Measurements from ENCODE around the gene CRTAC1. TPM values are rescaled to one million over a fixed set of nuclear protein-coding genes. Genes with fewer than 3 reads are reported as not detected.

CRTAC1 gene
- total RNA-seq, 1 donor, result not detected

DNA sequence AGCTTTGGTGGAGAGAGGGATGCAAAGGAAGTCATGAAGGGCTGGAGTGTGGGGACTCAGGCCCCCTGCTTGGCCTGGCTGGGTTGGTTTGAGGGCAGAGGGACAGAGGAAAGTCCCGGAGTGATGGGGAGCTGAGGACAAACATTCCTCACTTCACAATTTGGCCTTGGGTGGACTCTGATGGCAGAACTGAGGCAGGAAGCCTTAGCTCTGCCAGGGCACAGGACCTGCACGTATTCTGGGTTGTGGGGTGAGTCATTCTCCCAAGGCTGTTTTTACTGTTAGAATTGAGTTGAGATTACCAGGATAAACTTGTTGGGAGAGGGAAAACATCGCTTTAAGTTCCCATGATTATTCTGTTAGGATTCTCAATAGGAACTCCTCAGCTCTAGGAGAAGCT is 178.1 kb downstream of the CRTAC1 start:
- Histone ChIP-seq H3K27ac (ENCODE audit: low read depth, low read length) (no peak overlapping the region), H3K4me2 (ENCODE audit: insufficient read depth, low read length) (no peak overlapping the region), H3K27me3 (ENCODE audit: insufficient read depth, low read length) (peaks cover 44% of the 10 kb centered on the region), H3K4me3 (ENCODE audit: insufficient read depth, low read length) (no peak overlapping the region), H3K79me2 (ENCODE audit: insufficient read depth, low read length) (no peaks in the 10 kb centered on the region), H3K9me3 (ENCODE audit: low read depth, low read length) (no peaks in the 10 kb centered on the region), H3K4me1 (ENCODE audit: insufficient read depth, low read length) (no peaks in the 10 kb centered on the region), H2AFZ (ENCODE audit: low read length) (no peak overlapping the region), H4K20me1 (ENCODE audit: insufficient read depth, low read length) (peaks cover 3% of the 10 kb centered on the region), H3K36me3 (ENCODE audit: insufficient read depth, low read length) (no peaks in the 10 kb centered on the region)
- TF ChIP-seq, protein P1, sequence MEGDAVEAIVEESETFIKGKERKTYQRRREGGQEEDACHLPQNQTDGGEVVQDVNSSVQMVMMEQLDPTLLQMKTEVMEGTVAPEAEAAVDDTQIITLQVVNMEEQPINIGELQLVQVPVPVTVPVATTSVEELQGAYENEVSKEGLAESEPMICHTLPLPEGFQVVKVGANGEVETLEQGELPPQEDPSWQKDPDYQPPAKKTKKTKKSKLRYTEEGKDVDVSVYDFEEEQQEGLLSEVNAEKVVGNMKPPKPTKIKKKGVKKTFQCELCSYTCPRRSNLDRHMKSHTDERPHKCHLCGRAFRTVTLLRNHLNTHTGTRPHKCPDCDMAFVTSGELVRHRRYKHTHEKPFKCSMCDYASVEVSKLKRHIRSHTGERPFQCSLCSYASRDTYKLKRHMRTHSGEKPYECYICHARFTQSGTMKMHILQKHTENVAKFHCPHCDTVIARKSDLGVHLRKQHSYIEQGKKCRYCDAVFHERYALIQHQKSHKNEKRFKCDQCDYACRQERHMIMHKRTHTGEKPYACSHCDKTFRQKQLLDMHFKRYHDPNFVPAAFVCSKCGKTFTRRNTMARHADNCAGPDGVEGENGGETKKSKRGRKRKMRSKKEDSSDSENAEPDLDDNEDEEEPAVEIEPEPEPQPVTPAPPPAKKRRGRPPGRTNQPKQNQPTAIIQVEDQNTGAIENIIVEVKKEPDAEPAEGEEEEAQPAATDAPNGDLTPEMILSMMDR (IDR thresholded peaks at IDR 0.05; ENCODE audit: extremely low read depth, low read depth, low read length), result no peak
- DNase-seq (ENCODE audit: insufficient read length, low spot score, missing footprints), result peak; percentile 76

DNA sequence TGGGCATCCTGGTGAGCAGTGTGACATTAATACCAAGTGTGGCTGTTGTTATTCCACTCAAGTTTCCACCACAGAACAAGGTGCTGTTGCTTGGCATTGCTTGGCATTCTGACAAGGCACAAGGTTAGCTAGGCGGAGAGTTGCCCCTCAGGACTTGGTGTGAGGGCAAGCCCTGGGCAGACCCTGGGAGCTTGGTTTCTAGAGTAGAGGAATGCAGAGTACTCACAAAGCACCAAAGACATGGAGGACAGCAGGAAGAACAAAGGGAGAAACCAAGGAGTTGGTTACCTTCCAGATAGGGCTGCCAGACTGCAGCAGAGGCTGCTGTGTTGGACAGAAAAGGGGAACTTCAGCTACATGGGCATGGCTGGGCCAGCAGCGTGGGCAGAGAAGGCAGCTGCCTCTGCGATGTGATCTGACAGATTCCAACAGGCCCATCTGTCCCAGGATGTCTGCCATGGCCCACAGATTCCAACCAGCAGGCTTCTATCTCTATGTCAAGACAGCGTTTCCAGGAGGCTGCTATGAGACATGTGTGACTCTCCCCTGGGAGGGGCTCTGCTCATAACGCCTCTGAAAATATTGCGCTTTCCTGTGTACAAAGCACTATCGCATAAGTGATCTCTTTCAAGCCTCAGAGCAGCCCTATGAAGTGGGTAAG is 178.9 kb downstream of the CRTAC1 start:
- Histone ChIP-seq H3K4me1 (ENCODE audit: insufficient read depth, low read length) (no peaks in the 10 kb centered on the region), H3K27ac (ENCODE audit: low read depth, low read length) (no peak overlapping the region), H3K9me3 (ENCODE audit: low read depth, low read length) (no peaks in the 10 kb centered on the region), H4K20me1 (ENCODE audit: insufficient read depth, low read length) (peaks cover 3% of the 10 kb centered on the region), H3K4me3 (ENCODE audit: insufficient read depth, low read length) (no peak overlapping the region), H3K79me2 (ENCODE audit: insufficient read depth, low read length) (no peaks in the 10 kb centered on the region), H3K36me3 (ENCODE audit: insufficient read depth, low read length) (no peaks in the 10 kb centered on the region), H3K4me2 (ENCODE audit: insufficient read depth, low read length) (no peak overlapping the region), H3K27me3 (ENCODE audit: insufficient read depth, low read length) (peaks cover 47% of the 10 kb centered on the region), H2AFZ (ENCODE audit: low read length) (no peak overlapping the region)
- DNase-seq (ENCODE audit: insufficient read length, low spot score, missing footprints), result peak; percentile 85
- TF ChIP-seq, protein P1 (IDR thresholded peaks at IDR 0.05; ENCODE audit: extremely low read depth, low read depth, low read length), result no peak

- no peaks in the 10 kb centered on the region for H3K4me1 ChIP-seq (ENCODE audit: insufficient read depth, low read length)
- TF ChIP-seq, protein P1 (IDR thresholded peaks at IDR 0.05; ENCODE audit: extremely low read depth, low read depth, low read length), result no peak
- no peaks in the 10 kb centered on the region for H3K9me3 ChIP-seq (ENCODE audit: low read depth, low read length)
- no peak overlapping the region for H3K27ac ChIP-seq (ENCODE audit: low read depth, low read length)
- H2AFZ ChIP-seq (ENCODE audit: low read length), result no peak overlapping the region
- no peak overlapping the region for H3K4me2 ChIP-seq (ENCODE audit: insufficient read depth, low read length)
- no peaks in the 10 kb centered on the region for H3K36me3 ChIP-seq (ENCODE audit: insufficient read depth, low read length)
- H3K27me3 ChIP-seq (ENCODE audit: insufficient read depth, low read length), result peaks cover 46% of the 10 kb centered on the region
- H3K79me2 ChIP-seq (ENCODE audit: insufficient read depth, low read length), result no peaks in the 10 kb centered on the region
- DNase-seq (ENCODE audit: insufficient read length, low spot score, missing footprints), result peak; percentile 81
- no peak overlapping the region for H3K4me3 ChIP-seq (ENCODE audit: insufficient read depth, low read length)
- H4K20me1 ChIP-seq (ENCODE audit: insufficient read depth, low read length), result peaks cover 3% of the 10 kb centered on the region
These were observed 180.0 kb downstream of the CRTAC1 start for GRCh38 chr10:97850446-97850845.

DNA sequence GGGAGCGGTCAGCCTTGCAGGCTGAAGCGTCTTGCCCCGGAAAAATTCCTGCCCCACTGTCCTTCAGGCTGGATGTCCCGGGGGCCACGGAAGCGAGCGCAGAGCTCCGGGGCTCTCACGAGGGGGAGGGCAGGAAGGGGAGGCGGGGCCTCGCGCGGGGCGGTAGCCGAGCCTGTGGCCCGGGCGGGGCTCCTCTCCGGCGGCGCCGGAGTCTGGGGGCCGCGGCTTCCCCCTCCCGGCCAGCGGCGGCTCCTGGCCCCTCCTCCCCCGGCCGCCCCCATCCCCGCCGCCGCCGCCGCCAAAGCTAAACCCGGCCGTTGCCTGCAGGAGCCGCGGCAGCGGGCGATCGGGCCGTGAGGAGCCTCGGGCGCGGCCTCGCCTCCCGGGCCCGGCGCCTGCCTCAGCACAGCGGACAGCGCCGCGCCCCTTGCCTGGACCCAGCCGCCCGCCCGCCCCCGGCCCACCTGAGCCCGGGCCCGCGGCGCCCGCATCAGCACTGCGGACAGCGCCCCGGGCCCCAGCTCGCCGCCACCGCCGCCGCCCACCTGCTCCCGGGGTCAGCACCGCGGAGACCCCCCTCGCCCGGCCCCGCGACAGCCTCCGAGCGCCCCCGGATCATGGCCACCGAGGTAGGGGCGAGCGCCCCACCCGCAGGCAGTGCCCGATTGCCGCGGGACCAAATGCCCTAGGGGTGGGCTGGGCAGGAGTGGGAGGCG is 180.6 kb downstream of the CRTAC1 start, which contains the start of gene GOLGA7B:
TSS of gene GOLGA7B (plus strand) at position 157 of the 716 bp plus-strand sequence. CDS start at position 618, 461 bp downstream.
- H3K9me3 ChIP-seq (ENCODE audit: low read depth, low read length), result no peaks in the 10 kb centered on the region
- peak; percentile 96 for DNase-seq (ENCODE audit: insufficient read length, low spot score, missing footprints)
- H3K4me3 ChIP-seq (ENCODE audit: insufficient read depth, low read length), result peak within 1 kb of the TSS; percentile 39
- peaks cover 3% of the 10 kb centered on the region for H4K20me1 ChIP-seq (ENCODE audit: insufficient read depth, low read length)
- H3K27me3 ChIP-seq (ENCODE audit: insufficient read depth, low read length), result peaks cover 45% of the 10 kb centered on the region
- no peaks in the 10 kb centered on the region for H3K4me1 ChIP-seq (ENCODE audit: insufficient read depth, low read length)
- no peak within 1 kb of the TSS for H3K27ac ChIP-seq (ENCODE audit: low read depth, low read length)
- no peaks in the 10 kb centered on the region for H3K79me2 ChIP-seq (ENCODE audit: insufficient read depth, low read length)
- no peaks in the 10 kb centered on the region for H3K36me3 ChIP-seq (ENCODE audit: insufficient read depth, low read length)
- TF ChIP-seq, protein P1 (IDR thresholded peaks at IDR 0.05; ENCODE audit: extremely low read depth, low read depth, low read length), result no peak
- H2AFZ ChIP-seq (ENCODE audit: low read length), result no peak within 1 kb of the TSS
- no peak within 1 kb of the TSS for H3K4me2 ChIP-seq (ENCODE audit: insufficient read depth, low read length)

Data from osteoblast (primary cell).